Measurements from ENCODE around the gene DOP1A. TPM values are rescaled to one million over a fixed set of nuclear protein-coding genes. Genes with fewer than 3 reads are reported as not detected.

Gene DOP1A
- total and polyA plus RNA-seq, 2 donors: 13.8 to 28.8 TPM

- H3K4me1 ChIP-seq (ENCODE audit: control insufficient read depth in 2 of 2, insufficient read depth in 2 of 2, low read length in 2 of 2): no peaks in the 10 kb centered on the region
- no peaks in the 10 kb centered on the region for H3K9me3 ChIP-seq (ENCODE audit: control insufficient read depth in 2 of 2, insufficient read depth in 1 of 2, low read length in 1 of 2)
- DNase-seq (ENCODE audit: low read depth in 6 of 9, low spot score in 9 of 9): no peak
- H3K27me3 ChIP-seq (ENCODE audit: control insufficient read depth in 2 of 2, insufficient read depth in 1 of 2, low read length in 1 of 2): no peaks in the 10 kb centered on the region
- no peak overlapping the region for H3K4me3 ChIP-seq (ENCODE audit: low read length in 2 of 2)
- H3K36me3 ChIP-seq (ENCODE audit: control insufficient read depth in 2 of 2, insufficient read depth in 2 of 2, low read length in 1 of 2): peaks cover 0 to 13% of the 10 kb centered on the region in 2 donors
- WGBS: 85% methylated on average over 5 of the region's 5 CpGs
- no peak overlapping the region for H3K27ac ChIP-seq (ENCODE audit: low read depth in 1 of 2, low read length in 1 of 2)
Measured at GRCh38 chr6:83051377-83052172, 15.9 kb upstream of the DOP1A start.

GRCh38 chr6:83053678-83054077, 13.8 kb upstream of the DOP1A start:
- Histone ChIP-seq H3K4me1 (ENCODE audit: control insufficient read depth in 2 of 2, insufficient read depth in 2 of 2, low read length in 2 of 2) (no peaks in the 10 kb centered on the region), H3K27me3 (ENCODE audit: control insufficient read depth in 2 of 2, insufficient read depth in 1 of 2, low read length in 1 of 2) (no peaks in the 10 kb centered on the region), H3K4me3 (ENCODE audit: low read length in 2 of 2) (no peak overlapping the region), H3K27ac (ENCODE audit: low read depth in 1 of 2, low read length in 1 of 2) (no peak overlapping the region), H3K36me3 (ENCODE audit: control insufficient read depth in 2 of 2, insufficient read depth in 2 of 2, low read length in 1 of 2) (peaks cover 0 to 15% of the 10 kb centered on the region in 2 donors), H3K9me3 (ENCODE audit: control insufficient read depth in 2 of 2, insufficient read depth in 1 of 2, low read length in 1 of 2) (no peaks in the 10 kb centered on the region)
- 96% methylated on average over 3 of the region's 3 CpGs for WGBS
- DNase-seq (ENCODE audit: low read depth in 6 of 9, low spot score in 9 of 9): no peak

DNA sequence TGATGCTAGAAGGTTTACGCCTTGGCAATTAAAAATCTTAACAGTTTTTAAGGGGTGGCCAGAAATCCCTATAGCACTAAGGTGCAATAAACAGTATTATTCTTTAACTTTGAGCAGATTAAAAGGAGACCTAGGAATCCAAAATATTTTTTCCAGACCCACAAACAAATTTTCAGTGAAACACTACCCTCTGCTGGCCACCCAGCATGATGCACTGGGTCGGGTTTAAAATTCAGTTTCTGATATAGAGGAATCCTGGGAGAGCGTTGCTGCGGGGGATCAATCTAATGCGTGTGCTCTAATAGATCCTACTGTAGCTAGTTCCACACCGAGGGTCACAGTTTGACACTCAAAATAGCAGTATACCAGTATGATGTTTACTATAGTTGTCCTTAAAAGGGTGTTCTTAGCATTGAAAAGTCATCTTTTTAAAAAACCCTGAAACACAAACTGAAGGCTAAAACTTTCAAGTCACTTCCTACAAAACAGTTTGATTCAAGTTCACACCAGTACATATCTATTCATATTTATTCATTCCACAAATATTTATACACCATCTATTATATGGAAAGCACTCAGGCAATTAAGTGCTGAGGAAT, 12.0 kb upstream of the DOP1A start:
- WGBS: 55% methylated on average over 6 of the region's 6 CpGs
- no peak overlapping the region for H3K4me3 ChIP-seq (ENCODE audit: low read length in 2 of 2)
- H3K27ac ChIP-seq (ENCODE audit: low read depth in 1 of 2, low read length in 1 of 2): no peak overlapping the region
- no peaks in the 10 kb centered on the region for H3K9me3 ChIP-seq (ENCODE audit: control insufficient read depth in 2 of 2, insufficient read depth in 1 of 2, low read length in 1 of 2)
- H3K27me3 ChIP-seq (ENCODE audit: control insufficient read depth in 2 of 2, insufficient read depth in 1 of 2, low read length in 1 of 2): no peaks in the 10 kb centered on the region
- H3K36me3 ChIP-seq (ENCODE audit: control insufficient read depth in 2 of 2, insufficient read depth in 2 of 2, low read length in 1 of 2): peaks cover 0 to 13% of the 10 kb centered on the region in 2 donors
- DNase-seq (ENCODE audit: low read depth in 6 of 9, low spot score in 9 of 9): peak in 2 of 9 donors; percentile 42 to 50
- no peaks in the 10 kb centered on the region for H3K4me1 ChIP-seq (ENCODE audit: control insufficient read depth in 2 of 2, insufficient read depth in 2 of 2, low read length in 2 of 2)

DNA sequence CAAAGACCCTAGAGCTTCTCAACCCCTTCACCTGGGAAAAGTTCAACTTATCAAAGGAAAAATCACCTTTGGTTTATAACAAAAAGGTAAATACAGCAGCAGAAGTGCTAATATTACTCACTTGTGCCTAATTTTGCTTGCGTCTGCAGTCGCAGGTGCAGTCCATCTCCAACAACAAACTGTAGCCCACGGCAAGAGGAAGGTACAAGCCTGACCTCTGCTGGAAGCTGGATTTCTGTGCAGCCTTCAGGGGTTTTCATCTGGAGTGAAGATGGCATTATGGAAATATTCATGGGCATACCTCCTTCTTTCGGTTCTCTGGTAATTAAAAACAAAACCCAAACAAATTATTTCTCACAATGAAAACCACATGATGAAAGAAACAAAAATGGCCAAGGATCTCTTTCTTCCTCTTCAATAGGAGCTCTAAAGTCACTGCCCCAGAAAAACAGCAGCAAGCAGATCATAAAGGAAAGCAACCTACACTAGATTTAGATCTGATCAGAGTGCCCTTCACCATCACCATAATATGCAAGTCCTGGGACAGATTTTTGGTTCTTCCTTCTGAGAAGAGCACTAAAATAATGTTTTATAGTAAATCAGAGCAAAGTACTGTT, 9.7 kb upstream of the DOP1A start:
- H3K4me3 ChIP-seq (ENCODE audit: low read length in 2 of 2): no peak overlapping the region
- H3K9me3 ChIP-seq (ENCODE audit: control insufficient read depth in 2 of 2, insufficient read depth in 1 of 2, low read length in 1 of 2): no peaks in the 10 kb centered on the region
- WGBS: 55% methylated on average over 4 of the region's 4 CpGs
- H3K27me3 ChIP-seq (ENCODE audit: control insufficient read depth in 2 of 2, insufficient read depth in 1 of 2, low read length in 1 of 2): no peaks in the 10 kb centered on the region
- no peak overlapping the region for H3K27ac ChIP-seq (ENCODE audit: low read depth in 1 of 2, low read length in 1 of 2)
- peaks cover 0 to 10% of the 10 kb centered on the region in 2 donors for H3K36me3 ChIP-seq (ENCODE audit: control insufficient read depth in 2 of 2, insufficient read depth in 2 of 2, low read length in 1 of 2)
- H3K4me1 ChIP-seq (ENCODE audit: control insufficient read depth in 2 of 2, insufficient read depth in 2 of 2, low read length in 2 of 2): no peaks in the 10 kb centered on the region
- peak in 4 of 9 donors; percentile 23 to 59 (median 32) for DNase-seq (ENCODE audit: low read depth in 6 of 9, low spot score in 9 of 9)

- H3K4me3 ChIP-seq (ENCODE audit: low read length in 2 of 2): no peak overlapping the region
- H3K27me3 ChIP-seq (ENCODE audit: control insufficient read depth in 2 of 2, insufficient read depth in 1 of 2, low read length in 1 of 2): no peaks in the 10 kb centered on the region
- peaks cover 0 to 4% of the 10 kb centered on the region in 2 donors for H3K4me1 ChIP-seq (ENCODE audit: control insufficient read depth in 2 of 2, insufficient read depth in 2 of 2, low read length in 2 of 2)
- no peak for DNase-seq (ENCODE audit: low read depth in 6 of 9, low spot score in 9 of 9)
- no peak overlapping the region for H3K27ac ChIP-seq (ENCODE audit: low read depth in 1 of 2, low read length in 1 of 2)
- peaks cover 0 to 6% of the 10 kb centered on the region in 2 donors for H3K36me3 ChIP-seq (ENCODE audit: control insufficient read depth in 2 of 2, insufficient read depth in 2 of 2, low read length in 1 of 2)
- H3K9me3 ChIP-seq (ENCODE audit: control insufficient read depth in 2 of 2, insufficient read depth in 1 of 2, low read length in 1 of 2): no peaks in the 10 kb centered on the region
Measured at GRCh38 chr6:83061190-83061589, 6.3 kb upstream of the DOP1A start.

DNA sequence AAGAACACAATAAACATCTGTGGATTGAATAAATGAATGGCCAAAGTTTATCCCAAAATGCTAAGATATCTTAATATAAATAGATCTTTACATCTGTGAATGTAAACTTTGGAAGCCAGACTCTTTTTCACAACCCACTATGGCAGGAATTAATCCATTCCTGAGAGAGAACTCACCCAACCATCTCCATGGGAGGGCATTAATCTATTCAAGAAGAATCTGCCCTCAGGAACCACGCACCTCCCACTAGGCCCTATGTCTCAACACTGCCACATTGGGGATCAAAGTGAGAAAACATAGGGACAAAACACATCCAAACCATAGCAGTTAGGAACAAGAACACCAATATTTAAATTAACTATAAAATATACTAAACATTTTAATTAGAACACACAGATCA, 5.2 kb upstream of the DOP1A start:
- Histone ChIP-seq H3K9me3 (ENCODE audit: control insufficient read depth in 2 of 2, insufficient read depth in 1 of 2, low read length in 1 of 2) (no peaks in the 10 kb centered on the region), H3K4me3 (ENCODE audit: low read length in 2 of 2) (no peak overlapping the region), H3K4me1 (ENCODE audit: control insufficient read depth in 2 of 2, insufficient read depth in 2 of 2, low read length in 2 of 2) (peaks cover 0 to 4% of the 10 kb centered on the region in 2 donors), H3K27me3 (ENCODE audit: control insufficient read depth in 2 of 2, insufficient read depth in 1 of 2, low read length in 1 of 2) (no peaks in the 10 kb centered on the region), H3K36me3 (ENCODE audit: control insufficient read depth in 2 of 2, insufficient read depth in 2 of 2, low read length in 1 of 2) (no peaks in the 10 kb centered on the region), H3K27ac (ENCODE audit: low read depth in 1 of 2, low read length in 1 of 2) (no peak overlapping the region)
- no peak for DNase-seq (ENCODE audit: low read depth in 6 of 9, low spot score in 9 of 9)
- WGBS: 98% methylated on average over 1 of the region's 1 CpG

DNA sequence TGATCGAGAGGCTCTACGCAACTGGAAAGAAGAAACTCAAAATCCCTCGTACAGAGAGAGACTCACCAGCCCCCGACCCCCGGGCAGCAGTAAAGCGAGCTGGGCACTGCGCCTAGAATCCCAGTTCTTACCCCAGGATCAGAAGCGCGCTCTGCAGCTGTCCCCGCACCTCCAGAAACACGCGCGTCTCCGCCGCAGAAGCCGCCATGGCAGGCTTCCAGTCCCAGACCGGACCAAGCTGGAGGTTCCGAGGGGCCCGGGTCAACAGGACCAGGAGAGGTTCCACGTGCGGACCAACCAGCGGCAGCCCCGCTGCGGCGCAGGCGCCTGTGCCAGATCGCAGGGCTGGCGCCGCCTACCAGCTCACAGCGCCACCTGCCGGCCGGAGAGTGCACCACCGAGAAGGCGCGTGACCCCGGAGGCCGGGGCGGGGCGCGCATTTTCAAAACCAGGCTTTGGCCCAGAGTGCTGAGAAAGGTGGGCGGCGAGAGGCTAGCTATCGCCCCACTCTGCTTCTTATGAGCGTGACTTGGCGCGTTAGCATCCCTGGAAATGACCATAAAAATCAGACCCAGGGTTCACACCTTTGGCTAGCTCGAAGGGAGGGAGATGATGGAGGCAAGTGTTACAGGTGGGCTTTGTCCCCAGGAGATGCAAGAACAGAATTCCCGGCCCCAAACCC, 1.8 kb upstream of the DOP1A start, which contains the start of gene UBE3D:
UBE3D (minus strand) TSS at position 331 of the 682 bp plus-strand sequence; CDS start at position 208, 123 bp downstream.
- peak in 8 of 9 donors; percentile 67 to 90 (median 84) for DNase-seq (ENCODE audit: low read depth in 6 of 9, low spot score in 9 of 9)
- Histone ChIP-seq H3K4me3 (ENCODE audit: low read length in 2 of 2) (peak within 1 kb of the TSS; percentile 85 to 89), H3K27ac (ENCODE audit: low read depth in 1 of 2, low read length in 1 of 2) (no peak within 1 kb of the TSS), H3K9me3 (ENCODE audit: control insufficient read depth in 2 of 2, insufficient read depth in 1 of 2, low read length in 1 of 2) (no peaks in the 10 kb centered on the region), H3K27me3 (ENCODE audit: control insufficient read depth in 2 of 2, insufficient read depth in 1 of 2, low read length in 1 of 2) (no peaks in the 10 kb centered on the region), H3K4me1 (ENCODE audit: control insufficient read depth in 2 of 2, insufficient read depth in 2 of 2, low read length in 2 of 2) (peaks cover 3 to 10% of the 10 kb centered on the region in 2 donors), H3K36me3 (ENCODE audit: control insufficient read depth in 2 of 2, insufficient read depth in 2 of 2, low read length in 1 of 2) (no peaks in the 10 kb centered on the region)
- WGBS: 4% methylated on average over 48 of the region's 48 CpGs

DNA sequence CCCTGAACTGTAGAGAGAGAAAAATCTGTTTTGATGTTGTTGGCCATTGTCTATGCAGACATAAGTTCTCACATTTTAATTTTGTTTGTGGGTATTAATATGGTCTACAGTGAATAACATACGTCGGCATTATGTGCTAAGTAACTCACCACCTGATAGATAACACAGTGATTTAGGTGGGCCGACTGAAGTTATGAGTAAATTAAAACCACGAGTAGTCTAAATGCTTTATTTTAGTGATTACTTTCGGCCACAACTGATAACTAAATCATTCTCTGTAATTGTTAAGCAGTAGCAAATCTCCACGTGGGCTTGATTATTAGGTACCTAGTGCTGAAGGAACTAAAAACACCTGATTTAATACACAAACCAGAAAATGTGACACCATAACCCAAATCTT, 1.1 kb downstream of the DOP1A start:
- Histone ChIP-seq H3K4me1 (ENCODE audit: control insufficient read depth in 2 of 2, insufficient read depth in 2 of 2, low read length in 2 of 2) (peaks cover 3 to 10% of the 10 kb centered on the region in 2 donors), H3K36me3 (ENCODE audit: control insufficient read depth in 2 of 2, insufficient read depth in 2 of 2, low read length in 1 of 2) (no peaks in the 10 kb centered on the region), H3K27me3 (ENCODE audit: control insufficient read depth in 2 of 2, insufficient read depth in 1 of 2, low read length in 1 of 2) (no peaks in the 10 kb centered on the region), H3K4me3 (ENCODE audit: low read length in 2 of 2) (peak overlapping the region; percentile 62 to 82), H3K9me3 (ENCODE audit: control insufficient read depth in 2 of 2, insufficient read depth in 1 of 2, low read length in 1 of 2) (no peaks in the 10 kb centered on the region), H3K27ac (ENCODE audit: low read depth in 1 of 2, low read length in 1 of 2) (no peak overlapping the region)
- 79% methylated on average over 6 of the region's 6 CpGs for WGBS
- no peak for DNase-seq (ENCODE audit: low read depth in 6 of 9, low spot score in 9 of 9)

Measured in thymus (tissue), 11 donors.